Measurements from ENCODE around the gene FCHO1. TPM values are rescaled to one million over a fixed set of nuclear protein-coding genes. Genes with fewer than 3 reads are reported as not detected.

FCHO1 gene
- total and polyA plus RNA-seq, 9 donors: 0.95 to 4.3 (median 2.8) TPM

- Histone ChIP-seq H3K4me1 (ENCODE audit: insufficient read depth) (peaks cover 14% of the 10 kb centered on the region), H3K4me3 (no peak overlapping the region), H3K27ac (no peak overlapping the region), H3K9me3 (no peaks in the 10 kb centered on the region), H3K36me3 (no peaks in the 10 kb centered on the region), H3K27me3 (no peaks in the 10 kb centered on the region)
- intact Hi-C loops (cut with DNase I): no loop called here
- DNase-seq: no peak
- TF ChIP-seq POLR2A (IDR thresholded peaks at IDR 0.05) (no peak), EP300 (IDR thresholded peaks at IDR 0.05) (no peak)
- TF ChIP-seq, protein P1, sequence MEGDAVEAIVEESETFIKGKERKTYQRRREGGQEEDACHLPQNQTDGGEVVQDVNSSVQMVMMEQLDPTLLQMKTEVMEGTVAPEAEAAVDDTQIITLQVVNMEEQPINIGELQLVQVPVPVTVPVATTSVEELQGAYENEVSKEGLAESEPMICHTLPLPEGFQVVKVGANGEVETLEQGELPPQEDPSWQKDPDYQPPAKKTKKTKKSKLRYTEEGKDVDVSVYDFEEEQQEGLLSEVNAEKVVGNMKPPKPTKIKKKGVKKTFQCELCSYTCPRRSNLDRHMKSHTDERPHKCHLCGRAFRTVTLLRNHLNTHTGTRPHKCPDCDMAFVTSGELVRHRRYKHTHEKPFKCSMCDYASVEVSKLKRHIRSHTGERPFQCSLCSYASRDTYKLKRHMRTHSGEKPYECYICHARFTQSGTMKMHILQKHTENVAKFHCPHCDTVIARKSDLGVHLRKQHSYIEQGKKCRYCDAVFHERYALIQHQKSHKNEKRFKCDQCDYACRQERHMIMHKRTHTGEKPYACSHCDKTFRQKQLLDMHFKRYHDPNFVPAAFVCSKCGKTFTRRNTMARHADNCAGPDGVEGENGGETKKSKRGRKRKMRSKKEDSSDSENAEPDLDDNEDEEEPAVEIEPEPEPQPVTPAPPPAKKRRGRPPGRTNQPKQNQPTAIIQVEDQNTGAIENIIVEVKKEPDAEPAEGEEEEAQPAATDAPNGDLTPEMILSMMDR (IDR thresholded peaks at IDR 0.05): no peak
- 83 to 89% (median 87%) methylated on average over 17 to 21 of the region's 21 CpGs for WGBS, 3 donors
Observed at GRCh38 chr19:17725422-17726078, 25.7 kb upstream of the FCHO1 start.

DNA sequence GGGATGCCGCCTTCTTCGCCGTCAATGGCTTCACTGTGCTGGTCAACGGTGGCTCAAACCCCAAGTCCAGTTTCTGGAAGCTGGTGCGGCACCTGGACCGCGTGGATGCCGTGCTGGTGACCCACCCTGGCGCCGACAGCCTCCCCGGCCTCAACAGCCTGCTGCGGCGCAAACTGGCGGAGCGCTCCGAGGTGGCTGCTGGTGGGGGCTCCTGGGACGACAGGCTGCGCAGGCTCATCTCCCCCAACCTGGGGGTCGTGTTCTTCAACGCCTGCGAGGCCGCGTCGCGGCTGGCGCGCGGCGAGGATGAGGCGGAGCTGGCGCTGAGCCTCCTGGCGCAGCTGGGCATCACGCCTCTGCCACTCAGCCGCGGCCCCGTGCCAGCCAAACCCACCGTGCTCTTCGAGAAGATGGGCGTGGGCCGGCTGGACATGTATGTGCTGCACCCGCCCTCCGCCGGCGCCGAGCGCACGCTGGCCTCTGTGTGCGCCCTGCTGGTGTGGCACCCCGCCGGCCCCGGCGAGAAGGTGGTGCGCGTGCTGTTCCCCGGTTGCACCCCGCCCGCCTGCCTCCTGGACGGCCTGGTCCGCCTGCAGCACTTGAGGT, 25.0 kb upstream of the FCHO1 start:
- TF ChIP-seq, protein P1 (IDR thresholded peaks at IDR 0.05): no peak
- TF ChIP-seq POLR2A (IDR thresholded peaks at IDR 0.05) (no peak), EP300 (IDR thresholded peaks at IDR 0.05) (no peak)
- 91 to 96% (median 94%) methylated on average over 30 to 59 of the region's 59 CpGs for WGBS, 3 donors
- H3K4me1 ChIP-seq (ENCODE audit: insufficient read depth): peaks cover 8% of the 10 kb centered on the region
- H3K36me3 ChIP-seq: no peaks in the 10 kb centered on the region
- DNase-seq: no peak
- no peak overlapping the region for H3K27ac ChIP-seq
- H3K27me3 ChIP-seq: no peaks in the 10 kb centered on the region
- intact Hi-C loops (cut with DNase I): no loop called here
- H3K4me3 ChIP-seq: no peak overlapping the region
- H3K9me3 ChIP-seq: no peaks in the 10 kb centered on the region

GRCh38 chr19:17726964-17727773, 24.1 kb upstream of the FCHO1 start:
- 65 to 83% (median 73%) methylated on average over 44 to 62 of the region's 62 CpGs for WGBS, 3 donors
- H3K36me3 ChIP-seq: no peaks in the 10 kb centered on the region
- no peaks in the 10 kb centered on the region for H3K27me3 ChIP-seq
- H3K4me3 ChIP-seq: no peak overlapping the region
- H3K9me3 ChIP-seq: no peaks in the 10 kb centered on the region
- intact Hi-C loops (cut with DNase I): no loop called here
- DNase-seq: peak in 3 of 5 donors; percentile 44 to 62 (median 48)
- TF ChIP-seq, protein P1 (IDR thresholded peaks at IDR 0.05): no peak
- TF ChIP-seq POLR2A (IDR thresholded peaks at IDR 0.05) (no peak), EP300 (IDR thresholded peaks at IDR 0.05) (no peak)
- peaks cover 3% of the 10 kb centered on the region for H3K4me1 ChIP-seq (ENCODE audit: insufficient read depth)
- H3K27ac ChIP-seq: peak overlapping the region in 1 of 2 donors; percentile 20

- H3K36me3 ChIP-seq: no peaks in the 10 kb centered on the region
- no peaks in the 10 kb centered on the region for H3K27me3 ChIP-seq
- H3K4me3 ChIP-seq: no peak overlapping the region
- H3K4me1 ChIP-seq (ENCODE audit: insufficient read depth): peaks cover 3% of the 10 kb centered on the region
- no peak for DNase-seq
- intact Hi-C loops (cut with DNase I): no loop called here
- no peaks in the 10 kb centered on the region for H3K9me3 ChIP-seq
- no peak for TF ChIP-seq EP300 (IDR thresholded peaks at IDR 0.05)
- TF ChIP-seq, protein P1 (IDR thresholded peaks at IDR 0.05): no peak
- TF ChIP-seq POLR2A (IDR thresholded peaks at IDR 0.05): no peak
- no peak overlapping the region for H3K27ac ChIP-seq
- 85 to 93% (median 88%) methylated on average over 15 to 19 of the region's 19 CpGs for WGBS, 3 donors
Observed at GRCh38 chr19:17727843-17728242, 23.4 kb upstream of the FCHO1 start.

All from ovary (tissue), 9 donors.